Measurements from ENCODE around the gene PLXNA4. TPM values are rescaled to one million over a fixed set of nuclear protein-coding genes. Genes with fewer than 3 reads are reported as not detected.

Gene PLXNA4
- total and polyA plus RNA-seq, 8 donors = 0.15 to 12.8 (median 1.6) TPM

GRCh38 chr7:132542895-132543294 lies 33.4 kb downstream of the PLXNA4 start:
- no peaks in the 10 kb centered on the region for H3K36me3 ChIP-seq
- H3K4me1 ChIP-seq = no peaks in the 10 kb centered on the region
- H3K27ac ChIP-seq = no peak overlapping the region
- peaks cover 0 to 60% (median 0%) of the 10 kb centered on the region in 3 donors for H3K27me3 ChIP-seq
- DNase-seq = no peak
- TF ChIP-seq POLR2AphosphoS5 (IDR thresholded peaks at IDR 0.05) = no peak
- no peak for TF ChIP-seq EP300 (IDR thresholded peaks at IDR 0.05)
- TF ChIP-seq POLR2A (IDR thresholded peaks at IDR 0.05) = no peak
- TF ChIP-seq CTCF (IDR thresholded peaks at IDR 0.05) = no peak
- no peak overlapping the region for H3K4me3 ChIP-seq
- WGBS, 5 donors = 10 to 54% (median 33%) methylated on average over 1 of the region's 1 CpG
- intact Hi-C loops (cut with DNase I; ENCODE audit: low total_unique reads) = no loop called here
- H3K9me3 ChIP-seq = peaks cover 0 to 12% (median 5%) of the 10 kb centered on the region in 4 donors

DNA sequence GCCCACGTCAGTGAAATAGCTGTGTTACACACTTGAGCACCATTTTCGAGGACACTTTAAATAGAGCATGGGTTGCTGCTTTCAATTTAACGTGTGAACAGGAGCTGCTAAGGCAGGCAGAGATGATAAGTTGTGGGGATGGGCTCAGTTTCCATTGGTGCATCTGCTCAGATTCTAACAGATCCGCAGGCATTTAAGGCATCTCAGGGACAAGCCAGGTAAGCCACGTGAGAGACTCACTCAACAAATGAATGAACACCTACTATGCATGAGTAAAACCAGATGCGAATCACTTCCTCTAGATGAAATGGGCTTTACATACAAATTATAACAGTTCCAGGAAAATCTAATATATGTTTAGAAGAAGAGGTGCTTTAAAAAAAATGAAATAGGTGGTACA lies 34.6 kb downstream of the PLXNA4 start:
- no peaks in the 10 kb centered on the region for H3K4me1 ChIP-seq
- 60 to 74% (median 63%) methylated on average over 6 of the region's 6 CpGs for WGBS, 5 donors
- no peaks in the 10 kb centered on the region for H3K36me3 ChIP-seq
- peaks cover 0 to 12% (median 5%) of the 10 kb centered on the region in 4 donors for H3K9me3 ChIP-seq
- peaks cover 0 to 54% (median 0%) of the 10 kb centered on the region in 3 donors for H3K27me3 ChIP-seq
- DNase-seq = no peak
- no peak for TF ChIP-seq EP300 (IDR thresholded peaks at IDR 0.05)
- TF ChIP-seq POLR2AphosphoS5 (IDR thresholded peaks at IDR 0.05) = no peak
- no peak for TF ChIP-seq CTCF (IDR thresholded peaks at IDR 0.05)
- no peak for TF ChIP-seq POLR2A (IDR thresholded peaks at IDR 0.05)
- no peak overlapping the region for H3K4me3 ChIP-seq
- H3K27ac ChIP-seq = no peak overlapping the region
- intact Hi-C loops (cut with DNase I; ENCODE audit: low total_unique reads) = no loop called here

DNA sequence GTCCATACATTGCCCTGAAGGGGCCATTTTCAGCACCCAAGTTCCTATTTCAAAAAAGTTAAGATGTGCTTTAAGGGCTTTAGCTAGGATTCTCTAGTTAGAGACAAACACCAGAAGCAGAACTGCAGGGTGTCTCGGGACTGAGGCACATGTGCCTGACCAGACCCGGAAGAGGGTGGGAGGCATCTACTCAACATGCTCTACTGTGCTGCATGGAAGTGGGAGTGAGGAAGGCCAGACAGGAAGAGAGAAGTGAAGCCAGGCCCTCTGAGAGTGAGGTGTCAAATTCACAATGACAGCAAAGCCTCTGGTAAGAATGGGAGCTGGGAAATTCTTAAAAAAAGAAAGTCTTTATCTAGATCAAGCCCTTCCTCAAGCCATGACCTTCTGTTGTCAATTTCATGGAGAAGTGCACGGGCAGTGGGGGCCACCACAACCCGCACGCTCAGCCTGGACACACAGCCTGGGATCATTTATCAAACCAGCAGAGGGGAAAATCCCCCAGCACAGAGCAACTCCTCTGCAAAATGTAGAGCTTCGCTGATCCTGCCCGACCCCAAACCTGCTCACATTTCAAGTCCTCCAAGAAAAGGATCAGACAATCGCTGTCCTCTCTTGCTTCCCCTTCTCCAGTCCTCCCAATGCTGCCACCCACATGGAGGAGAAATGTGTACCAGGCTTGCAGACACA lies 38.7 kb downstream of the PLXNA4 start:
- TF ChIP-seq POLR2A (IDR thresholded peaks at IDR 0.05) = no peak
- no peak for TF ChIP-seq CTCF (IDR thresholded peaks at IDR 0.05)
- TF ChIP-seq EP300 (IDR thresholded peaks at IDR 0.05) = no peak
- no peak for TF ChIP-seq POLR2AphosphoS5 (IDR thresholded peaks at IDR 0.05)
- 75 to 80% (median 79%) methylated on average over 8 of the region's 8 CpGs for WGBS, 5 donors
- DNase-seq = no peak
- peaks cover 0 to 3% (median 0%) of the 10 kb centered on the region in 4 donors for H3K9me3 ChIP-seq
- H3K4me1 ChIP-seq = no peaks in the 10 kb centered on the region
- H3K4me3 ChIP-seq = no peak overlapping the region
- no peaks in the 10 kb centered on the region for H3K36me3 ChIP-seq
- peaks cover 0 to 32% (median 0%) of the 10 kb centered on the region in 3 donors for H3K27me3 ChIP-seq
- intact Hi-C loops (cut with DNase I; ENCODE audit: low total_unique reads) = no loop called here
- H3K27ac ChIP-seq = no peak overlapping the region

GRCh38 chr7:132536654-132537395 lies 39.4 kb downstream of the PLXNA4 start:
- Histone ChIP-seq H3K4me1 (no peaks in the 10 kb centered on the region), H3K27me3 (peaks cover 0 to 32% (median 0%) of the 10 kb centered on the region in 3 donors), H3K9me3 (no peaks in the 10 kb centered on the region), H3K27ac (no peak overlapping the region), H3K36me3 (no peaks in the 10 kb centered on the region), H3K4me3 (no peak overlapping the region)
- intact Hi-C loops (cut with DNase I; ENCODE audit: low total_unique reads) = no loop called here
- DNase-seq = no peak
- TF ChIP-seq POLR2AphosphoS5 (IDR thresholded peaks at IDR 0.05) = no peak
- TF ChIP-seq EP300 (IDR thresholded peaks at IDR 0.05) = no peak
- no peak for TF ChIP-seq CTCF (IDR thresholded peaks at IDR 0.05)
- no peak for TF ChIP-seq POLR2A (IDR thresholded peaks at IDR 0.05)
- 80 to 85% (median 81%) methylated on average over 12 to 13 of the region's 13 CpGs for WGBS, 5 donors

All from stomach (tissue), 9 donors.